ENCODE measurements around the gene TET1. TPM values are rescaled to one million over a fixed set of nuclear protein-coding genes. Genes with fewer than 3 reads are reported as not detected.

The TET1 gene
- total and polyA plus RNA-seq, 2 of the 13 experiments (the other 11 are each of a cell fraction or from before 2014, with no cell fraction given): 6.9 to 7.3 TPM

DNA sequence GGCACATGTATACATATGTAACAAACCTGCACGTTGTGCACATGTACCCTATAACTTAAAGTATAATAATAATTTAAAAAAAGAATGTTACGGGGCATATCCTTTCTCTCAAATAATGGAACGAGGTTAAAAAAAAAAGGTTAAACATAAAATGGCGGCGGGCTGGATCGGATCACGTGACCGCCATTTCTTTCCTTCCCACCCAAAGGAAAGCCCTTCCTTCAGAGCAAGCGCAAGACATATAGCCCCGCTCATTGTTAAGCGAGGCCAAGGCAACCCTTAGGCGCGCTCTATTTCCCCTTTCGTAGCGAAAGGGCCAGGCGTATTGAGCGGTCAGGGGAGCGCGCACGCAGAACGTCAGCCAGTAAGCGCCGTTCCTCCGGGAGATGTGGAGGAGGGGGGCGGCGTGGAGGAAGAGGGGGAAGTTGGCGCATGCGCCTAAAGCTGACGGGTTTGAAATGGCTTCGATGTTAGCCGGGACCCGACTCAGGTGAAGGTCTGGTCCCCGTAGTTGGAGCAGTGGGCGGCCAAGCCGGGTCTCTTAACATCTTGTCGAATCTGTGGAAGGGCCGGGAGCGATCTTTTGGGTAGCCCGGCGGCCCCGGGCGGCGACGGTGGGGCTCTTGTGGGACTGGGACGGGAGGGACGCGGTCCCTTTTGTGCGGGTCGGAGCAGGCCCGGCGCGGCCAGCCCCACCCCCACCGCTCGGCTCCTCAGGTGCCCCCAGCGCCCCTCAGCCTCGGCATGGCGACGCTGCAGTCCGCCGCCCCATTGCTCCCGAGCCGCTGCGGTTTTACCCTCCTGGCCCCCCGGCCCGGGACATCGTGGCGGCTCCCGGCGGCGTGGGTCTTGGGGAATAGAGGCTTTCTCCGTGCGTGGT lies 160.9 kb downstream of the TET1 start, which contains the start of gene CCAR1 (continued):
- TF ChIP-seq, protein P1, sequence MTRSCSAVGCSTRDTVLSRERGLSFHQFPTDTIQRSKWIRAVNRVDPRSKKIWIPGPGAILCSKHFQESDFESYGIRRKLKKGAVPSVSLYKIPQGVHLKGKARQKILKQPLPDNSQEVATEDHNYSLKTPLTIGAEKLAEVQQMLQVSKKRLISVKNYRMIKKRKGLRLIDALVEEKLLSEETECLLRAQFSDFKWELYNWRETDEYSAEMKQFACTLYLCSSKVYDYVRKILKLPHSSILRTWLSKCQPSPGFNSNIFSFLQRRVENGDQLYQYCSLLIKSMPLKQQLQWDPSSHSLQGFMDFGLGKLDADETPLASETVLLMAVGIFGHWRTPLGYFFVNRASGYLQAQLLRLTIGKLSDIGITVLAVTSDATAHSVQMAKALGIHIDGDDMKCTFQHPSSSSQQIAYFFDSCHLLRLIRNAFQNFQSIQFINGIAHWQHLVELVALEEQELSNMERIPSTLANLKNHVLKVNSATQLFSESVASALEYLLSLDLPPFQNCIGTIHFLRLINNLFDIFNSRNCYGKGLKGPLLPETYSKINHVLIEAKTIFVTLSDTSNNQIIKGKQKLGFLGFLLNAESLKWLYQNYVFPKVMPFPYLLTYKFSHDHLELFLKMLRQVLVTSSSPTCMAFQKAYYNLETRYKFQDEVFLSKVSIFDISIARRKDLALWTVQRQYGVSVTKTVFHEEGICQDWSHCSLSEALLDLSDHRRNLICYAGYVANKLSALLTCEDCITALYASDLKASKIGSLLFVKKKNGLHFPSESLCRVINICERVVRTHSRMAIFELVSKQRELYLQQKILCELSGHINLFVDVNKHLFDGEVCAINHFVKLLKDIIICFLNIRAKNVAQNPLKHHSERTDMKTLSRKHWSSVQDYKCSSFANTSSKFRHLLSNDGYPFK (CRISPR knock-in tag; IDR thresholded peaks at IDR 0.05; ENCODE audit: borderline replicate concordance): peak; percentile 72; the same call in 1 of the 2 replicates
- no peak; the same call in 1 of the 2 replicates for TF ChIP-seq FOXJ3 (CRISPR knock-in tag; IDR thresholded peaks at IDR 0.05; ENCODE audit: borderline replicate concordance)
- no peak for TF ChIP-seq ZXDC (CRISPR knock-in tag; IDR thresholded peaks at IDR 0.05)
- no peak for TF ChIP-seq ZBTB37 (CRISPR knock-in tag; IDR thresholded peaks at IDR 0.05)
- TF ChIP-seq ZNF609 (CRISPR knock-in tag; IDR thresholded peaks at IDR 0.05; ENCODE audit: borderline replicate concordance): no peak
- no peak for TF ChIP-seq STAG1 (CRISPR knock-in tag; IDR thresholded peaks at IDR 0.05)
- TF ChIP-seq, protein P2, sequence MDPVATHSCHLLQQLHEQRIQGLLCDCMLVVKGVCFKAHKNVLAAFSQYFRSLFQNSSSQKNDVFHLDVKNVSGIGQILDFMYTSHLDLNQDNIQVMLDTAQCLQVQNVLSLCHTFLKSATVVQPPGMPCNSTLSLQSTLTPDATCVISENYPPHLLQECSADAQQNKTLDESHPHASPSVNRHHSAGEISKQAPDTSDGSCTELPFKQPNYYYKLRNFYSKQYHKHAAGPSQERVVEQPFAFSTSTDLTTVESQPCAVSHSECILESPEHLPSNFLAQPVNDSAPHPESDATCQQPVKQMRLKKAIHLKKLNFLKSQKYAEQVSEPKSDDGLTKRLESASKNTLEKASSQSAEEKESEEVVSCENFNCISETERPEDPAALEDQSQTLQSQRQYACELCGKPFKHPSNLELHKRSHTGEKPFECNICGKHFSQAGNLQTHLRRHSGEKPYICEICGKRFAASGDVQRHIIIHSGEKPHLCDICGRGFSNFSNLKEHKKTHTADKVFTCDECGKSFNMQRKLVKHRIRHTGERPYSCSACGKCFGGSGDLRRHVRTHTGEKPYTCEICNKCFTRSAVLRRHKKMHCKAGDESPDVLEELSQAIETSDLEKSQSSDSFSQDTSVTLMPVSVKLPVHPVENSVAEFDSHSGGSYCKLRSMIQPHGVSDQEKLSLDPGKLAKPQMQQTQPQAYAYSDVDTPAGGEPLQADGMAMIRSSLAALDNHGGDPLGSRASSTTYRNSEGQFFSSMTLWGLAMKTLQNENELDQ (CRISPR knock-in tag; IDR thresholded peaks at IDR 0.05; ENCODE audit: borderline replicate concordance): no peak
- peak; percentile 83; the same call in 1 of the 2 replicates for TF ChIP-seq ARID2 (CRISPR knock-in tag; IDR thresholded peaks at IDR 0.05; ENCODE audit: borderline replicate concordance)

Measured in HepG2 (cell line).